ENCODE results near the gene RPP14. TPM values are rescaled to one million over a fixed set of nuclear protein-coding genes. Genes with fewer than 3 reads are reported as not detected.

The RPP14 gene
- total RNA-seq, 2 donors from 2014 or later: 22.0 to 23.6 TPM

DNA sequence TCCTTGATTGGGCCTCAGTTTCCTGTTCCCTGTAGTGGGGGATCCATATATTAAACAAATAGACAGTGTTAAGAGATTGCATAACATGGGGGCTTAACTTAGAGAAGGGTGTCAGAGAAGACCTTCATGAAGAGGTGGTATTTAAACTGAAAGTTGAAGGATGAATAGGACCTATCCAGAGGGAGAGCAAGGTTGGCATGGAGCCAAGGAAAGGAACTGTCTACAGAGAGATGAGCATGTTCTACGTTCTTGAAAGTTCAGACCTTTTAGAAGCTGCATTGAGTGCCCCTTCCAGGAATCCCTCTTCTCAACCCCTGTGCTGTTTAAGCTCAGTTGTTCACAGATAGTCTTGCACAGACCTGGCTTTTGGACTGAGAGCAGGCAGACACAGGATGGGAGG lies 2.7 kb downstream of the RPP14 start:
- Mint-ChIP-seq H3K4me3 (peak overlapping the region; percentile 29), H3K27me3 (ENCODE audit: insufficient read depth) (peaks cover 1% of the 10 kb centered on the region), H3K36me3 (ENCODE audit: low read depth) (peaks cover 48% of the 10 kb centered on the region), H3K4me1 (peaks cover 17% of the 10 kb centered on the region), H3K27ac (peak overlapping the region; percentile 45), H3K9me3 (no peaks in the 10 kb centered on the region)
- Histone ChIP-seq H3K36me3 (ENCODE audit: control insufficient read depth, insufficient read depth, low read length) (peaks cover 44% of the 10 kb centered on the region), H3K9ac (ENCODE audit: extremely low read depth, low read length, poor library complexity, severe bottlenecking) (no peak overlapping the region), H3K27ac (ENCODE audit: low read depth, low read length) (no peak overlapping the region), H3K4me1 (ENCODE audit: control insufficient read depth, insufficient read depth, low read length) (peaks cover 9% of the 10 kb centered on the region), H3K9me3 (ENCODE audit: control insufficient read depth, low read length) (no peaks in the 10 kb centered on the region), H3K4me3 (ENCODE audit: low read length) (peak overlapping the region; percentile 48), H3K27me3 (ENCODE audit: control insufficient read depth, insufficient read depth, low read length, poor library complexity, severe bottlenecking) (no peaks in the 10 kb centered on the region)
- WGBS, 2 experiments (ENCODE audit: insufficient coverage in 1 of 2, insufficient read length in 1 of 2): 71 to 94% methylated on average over 1 of the region's 1 CpG
- no peak for TF ChIP-seq CTCF (conservative IDR thresholded peaks at IDR 0.05)
- DNase-seq: no peak

DNA sequence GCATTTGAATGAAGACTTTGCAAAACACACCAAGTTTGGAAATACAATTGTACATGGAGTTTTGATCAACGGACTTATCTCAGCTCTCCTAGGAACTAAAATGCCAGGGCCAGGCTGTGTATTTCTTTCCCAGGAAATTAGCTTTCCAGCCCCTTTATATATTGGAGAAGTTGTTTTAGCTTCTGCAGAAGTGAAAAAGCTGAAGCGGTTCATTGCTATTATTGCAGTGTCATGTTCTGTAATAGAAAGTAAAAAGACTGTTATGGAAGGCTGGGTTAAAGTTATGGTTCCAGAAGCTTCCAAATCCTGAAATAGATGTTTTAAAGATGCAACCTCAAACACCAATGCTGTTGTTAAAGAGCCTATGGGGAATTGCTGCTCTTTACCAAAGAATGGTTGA lies 11.8 kb downstream of the RPP14 start:
- Mint-ChIP-seq H3K4me3 (no peak overlapping the region), H3K27me3 (ENCODE audit: insufficient read depth) (no peaks in the 10 kb centered on the region), H3K9me3 (no peaks in the 10 kb centered on the region), H3K36me3 (ENCODE audit: low read depth) (peaks cover 68% of the 10 kb centered on the region), H3K4me1 (no peaks in the 10 kb centered on the region), H3K27ac (peak overlapping the region; percentile 31)
- Histone ChIP-seq H3K9me3 (ENCODE audit: control insufficient read depth, low read length) (no peaks in the 10 kb centered on the region), H3K4me3 (ENCODE audit: low read length) (no peak overlapping the region), H3K27ac (ENCODE audit: low read depth, low read length) (no peak overlapping the region), H3K36me3 (ENCODE audit: control insufficient read depth, insufficient read depth, low read length) (peaks cover 75% of the 10 kb centered on the region), H3K27me3 (ENCODE audit: control insufficient read depth, insufficient read depth, low read length, poor library complexity, severe bottlenecking) (no peaks in the 10 kb centered on the region), H3K9ac (ENCODE audit: extremely low read depth, low read length, poor library complexity, severe bottlenecking) (no peak overlapping the region), H3K4me1 (ENCODE audit: control insufficient read depth, insufficient read depth, low read length) (no peaks in the 10 kb centered on the region)
- DNase-seq: no peak
- 93 to 100% methylated on average over 2 of the region's 2 CpGs for whole genome bisulfite sequencing, 2 experiments (ENCODE audit: insufficient coverage in 1 of 2, insufficient read length in 1 of 2)
- TF ChIP-seq CTCF (conservative IDR thresholded peaks at IDR 0.05): no peak

DNA sequence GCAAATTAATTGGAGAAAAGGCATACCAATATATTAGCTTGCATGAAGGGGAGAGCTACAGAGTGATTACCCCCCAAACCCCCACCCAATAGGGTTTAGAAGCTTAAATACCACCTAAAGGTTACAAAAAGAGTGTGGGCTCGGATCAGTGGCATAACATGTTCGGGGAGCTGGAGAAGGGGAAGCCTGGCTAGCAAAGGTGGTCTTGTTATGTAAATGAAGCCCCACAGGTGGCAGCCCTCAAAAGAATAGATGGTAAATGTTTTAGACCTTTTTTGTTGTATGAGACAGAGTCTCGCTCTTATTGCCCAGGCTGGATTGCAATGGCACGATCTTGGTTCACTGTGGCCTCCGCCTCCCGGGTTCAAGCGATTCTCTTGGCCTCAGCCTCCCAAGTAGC lies 15.7 kb downstream of the RPP14 start:
- 68 to 84% methylated on average over 7 of the region's 7 CpGs for WGBS, 2 experiments (ENCODE audit: insufficient coverage in 1 of 2, insufficient read length in 1 of 2)
- H3K4me1 Mint-ChIP-seq: peaks cover 6% of the 10 kb centered on the region
- H3K27ac Mint-ChIP-seq: no peak overlapping the region
- H3K36me3 ChIP-seq (ENCODE audit: control insufficient read depth, insufficient read depth, low read length): peaks cover 43% of the 10 kb centered on the region
- no peaks in the 10 kb centered on the region for H3K9me3 Mint-ChIP-seq
- no peaks in the 10 kb centered on the region for H3K27me3 ChIP-seq (ENCODE audit: control insufficient read depth, insufficient read depth, low read length, poor library complexity, severe bottlenecking)
- H3K27me3 Mint-ChIP-seq (ENCODE audit: insufficient read depth): peaks cover 1% of the 10 kb centered on the region
- H3K27ac ChIP-seq (ENCODE audit: low read depth, low read length): no peak overlapping the region
- no peak overlapping the region for H3K4me3 ChIP-seq (ENCODE audit: low read length)
- H3K36me3 Mint-ChIP-seq (ENCODE audit: low read depth): peaks cover 32% of the 10 kb centered on the region
- DNase-seq: peak; percentile 65
- H3K4me3 Mint-ChIP-seq: no peak overlapping the region
- H3K4me1 ChIP-seq (ENCODE audit: control insufficient read depth, insufficient read depth, low read length): peaks cover 2% of the 10 kb centered on the region
- TF ChIP-seq CTCF (conservative IDR thresholded peaks at IDR 0.05): no peak
- H3K9ac ChIP-seq (ENCODE audit: extremely low read depth, low read length, poor library complexity, severe bottlenecking): no peak overlapping the region
- no peaks in the 10 kb centered on the region for H3K9me3 ChIP-seq (ENCODE audit: control insufficient read depth, low read length)
